H1 (cell line): ENCODE data around the gene SEL1L. TPM values are rescaled to one million over a fixed set of nuclear protein-coding genes. Genes with fewer than 3 reads are reported as not detected.

Source experiments
- CHD7 ChIP-seq: fragments of 300-600 bp; sonication (generic); IDR thresholded peaks from 2 replicates; pipeline ENCODE4 v1.7.1; 2012; ENCODE audit warnings: low read length, moderate library complexity, mild to moderate bottlenecking, inconsistent platforms; ENCODE audit not compliant: insufficient replicate concordance
- EZH2 ChIP-seq: fragments of 200-600 bp; sonication (generic); IDR thresholded peaks from 2 replicates; pipeline ENCODE4 v1.7.1; 2012; ENCODE audit warnings: low read depth, mild to moderate bottlenecking, moderate library complexity, low read length, inconsistent platforms; ENCODE audit not compliant: severe bottlenecking
- GABPA ChIP-seq: IDR thresholded peaks from 2 replicates; pipeline ENCODE4 v1.6.1; 2011; ENCODE audit warnings: mild to moderate bottlenecking, low read length, moderate library complexity, borderline replicate concordance; ENCODE audit not compliant: insufficient read depth
- SRF ChIP-seq: IDR thresholded peaks from 2 replicates; pipeline ENCODE4 v1.6.1; 2011; ENCODE audit warnings: mild to moderate bottlenecking, low read depth, low read length, moderate library complexity
- polyA plus RNA-seq, 7 experiments: library from polyadenylated mRNA; depleted of rRNA in 3 of 7; stranded (reverse) in 5 of 7; unstranded in 2 of 7; fragments of >200 nt in 5 of 7; fragments of 200-250 nt in 2 of 7; gene quantifications; 1 replicate in 5 of 7; 2 replicates in 1 of 7; 4 replicates in 1 of 7; pipeline versions ENCODE4 v1.2.1 to v1.2.3, GENCODE V29; 2011 to 2013; ENCODE audit warnings: missing spikeins in 2 of 7, mixed read lengths in 2 of 7
- total RNA-seq: library from RNA; stranded (reverse); fragmentation: NEBNext Ultra II Directional; extraction: Animal tissue kit (Norgen Biotek cat#: 25700); gene quantifications from 2 replicates; pipeline ENCODE4 v1.2.1, GENCODE V29; 2021

SEL1L gene
- total and polyA plus RNA-seq, 2 of the 8 experiments (the other 6 are each of a cell fraction or from before 2014, with no cell fraction given), result 4.3 to 34.9 TPM

DNA sequence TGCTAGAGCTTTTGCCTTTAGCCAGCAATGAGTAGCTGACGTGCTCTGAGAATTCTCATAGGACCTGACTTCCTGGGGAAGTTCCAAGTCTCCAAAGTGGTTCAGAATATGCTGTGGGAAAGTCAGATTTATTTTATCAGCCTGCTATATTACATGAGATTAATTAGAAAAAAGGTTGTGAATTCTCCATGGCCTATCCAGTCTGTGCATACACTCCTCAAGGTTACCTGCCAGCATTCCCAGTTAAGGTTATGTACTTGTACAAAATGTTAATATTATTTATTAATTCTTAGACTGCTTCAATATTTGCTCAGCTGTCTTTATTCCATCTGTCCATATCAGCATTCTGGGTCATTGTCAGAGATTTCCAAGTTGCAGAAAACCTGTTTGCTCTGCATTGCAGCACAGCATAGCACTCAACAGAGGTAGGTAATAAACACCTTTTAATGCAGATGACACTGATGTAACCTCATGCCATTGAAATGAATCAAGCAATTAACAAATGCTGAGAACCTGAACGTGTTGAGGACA is 2.7 kb upstream of the SEL1L start (continued):
- no peak for TF ChIP-seq CHD7
- no peak for TF ChIP-seq GABPA
- TF ChIP-seq EZH2, result no peak
- no peak for TF ChIP-seq SRF
